ENCODE results near the gene GADD45GIP1. TPM values are rescaled to one million over a fixed set of nuclear protein-coding genes. Genes with fewer than 3 reads are reported as not detected.
A peak's percentile ranks its signal among the peaks of the same experiment; 100 is the strongest.

GADD45GIP1 gene
- total RNA-seq, 2 experiments from 2014 or later: 31.2 to 32.6 TPM

DNA sequence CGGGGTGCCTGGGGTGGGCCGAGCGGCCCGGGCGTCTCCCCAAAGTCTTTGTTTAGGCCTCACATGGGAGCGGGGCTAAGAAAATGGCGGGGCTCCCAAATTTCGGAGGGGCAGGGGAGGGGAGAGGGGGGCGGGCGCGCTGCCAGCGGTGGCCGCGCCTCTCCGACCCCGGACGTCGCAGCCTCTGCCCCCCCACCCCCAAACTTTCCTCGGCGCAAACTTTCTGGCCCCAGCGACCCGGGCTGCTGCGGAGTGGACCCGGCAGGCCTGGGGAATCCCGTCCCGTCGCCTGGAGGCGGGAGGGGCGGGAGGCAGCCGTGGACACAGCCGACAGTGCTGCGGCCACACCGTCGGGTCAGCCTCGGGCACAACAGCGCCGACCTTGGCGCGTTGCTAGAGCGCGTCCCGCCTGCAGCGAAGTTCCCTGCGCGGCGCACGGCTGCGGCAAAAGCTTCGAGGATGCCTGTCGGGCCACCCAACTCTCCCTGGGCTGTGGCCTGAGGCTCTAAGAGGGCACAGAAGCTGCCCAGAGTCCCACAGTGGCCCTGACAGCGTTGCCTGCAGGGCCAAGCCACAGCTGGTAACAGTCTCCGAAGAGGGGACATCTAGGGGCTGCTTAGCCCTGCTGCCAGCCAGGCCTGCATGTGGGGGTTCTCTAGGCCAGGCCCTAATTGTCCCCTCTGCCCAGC, 39.5 kb upstream of the GADD45GIP1 start:
- no peak for DNase-seq
- Mint-ChIP-seq H3K27me3 (peaks cover 9% of the 10 kb centered on the region), H3K27ac (no peak overlapping the region), H3K36me3 (no peaks in the 10 kb centered on the region), H3K9me3 (no peaks in the 10 kb centered on the region), H3K4me1 (ENCODE audit: low read depth) (peaks cover 6% of the 10 kb centered on the region), H3K4me3 (peak overlapping the region; percentile 51)
- intact Hi-C loops (cut with micrococcal nuclease): no loop called here
- ChIA-PET CTCF (interaction anchor here (0.7 kb wide), 1 partner anchor 31 kb away, joined by 3 read pairs; no protein-coding TSS in a partner anchor), POLR2A (no interaction called here)

DNA sequence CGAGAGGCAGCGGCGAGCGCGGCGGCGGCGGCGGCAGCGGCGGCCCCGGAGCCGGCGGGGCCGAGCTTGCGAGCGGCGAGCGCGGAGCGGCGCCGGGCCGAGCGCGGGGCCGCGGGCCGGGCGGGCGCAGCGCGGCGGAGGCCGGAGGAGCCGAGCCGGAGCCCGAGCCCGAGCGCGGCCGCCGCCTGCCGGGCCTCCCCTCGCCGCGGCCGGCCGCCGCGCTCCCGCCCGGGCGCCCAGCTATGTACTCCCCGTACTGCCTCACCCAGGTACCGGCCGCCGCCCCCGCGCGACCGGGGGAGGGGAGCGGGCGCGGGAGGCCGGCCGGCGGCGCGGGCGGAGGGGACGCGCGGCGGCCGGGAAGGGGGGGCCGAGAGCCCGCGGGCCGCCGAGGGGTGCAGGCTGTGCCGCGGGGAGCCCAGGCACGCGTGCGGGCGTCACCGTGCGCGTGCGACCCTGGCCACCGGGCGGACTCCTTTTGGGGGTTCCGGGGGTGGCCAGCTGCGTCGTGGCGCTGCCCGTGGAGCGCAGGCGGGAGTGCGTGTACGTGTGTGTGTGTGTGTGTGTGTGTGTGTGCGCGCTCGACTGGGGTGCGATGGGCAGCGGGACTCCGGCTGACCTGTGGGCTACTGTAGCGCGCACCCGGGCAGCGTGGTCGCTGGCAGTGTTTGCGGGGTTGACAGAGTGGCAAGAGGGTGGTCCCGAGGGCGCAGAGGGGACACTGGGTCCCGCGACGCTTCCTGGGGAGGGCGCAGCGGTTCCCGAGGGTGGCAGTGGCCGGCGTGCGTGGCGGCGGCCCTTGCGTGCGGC, 38.8 kb upstream of the GADD45GIP1 start:
- H3K27ac Mint-ChIP-seq: no peak overlapping the region
- peak overlapping the region; percentile 67 for H3K4me3 Mint-ChIP-seq
- H3K36me3 Mint-ChIP-seq: no peaks in the 10 kb centered on the region
- peaks cover 6% of the 10 kb centered on the region for H3K4me1 Mint-ChIP-seq (ENCODE audit: low read depth)
- no peaks in the 10 kb centered on the region for H3K9me3 Mint-ChIP-seq
- intact Hi-C loops (cut with micrococcal nuclease): no loop called here
- CTCF ChIA-PET: no interaction called here
- POLR2A ChIA-PET: no interaction called here
- peaks cover 9% of the 10 kb centered on the region for H3K27me3 Mint-ChIP-seq
- DNase-seq: no peak

DNA sequence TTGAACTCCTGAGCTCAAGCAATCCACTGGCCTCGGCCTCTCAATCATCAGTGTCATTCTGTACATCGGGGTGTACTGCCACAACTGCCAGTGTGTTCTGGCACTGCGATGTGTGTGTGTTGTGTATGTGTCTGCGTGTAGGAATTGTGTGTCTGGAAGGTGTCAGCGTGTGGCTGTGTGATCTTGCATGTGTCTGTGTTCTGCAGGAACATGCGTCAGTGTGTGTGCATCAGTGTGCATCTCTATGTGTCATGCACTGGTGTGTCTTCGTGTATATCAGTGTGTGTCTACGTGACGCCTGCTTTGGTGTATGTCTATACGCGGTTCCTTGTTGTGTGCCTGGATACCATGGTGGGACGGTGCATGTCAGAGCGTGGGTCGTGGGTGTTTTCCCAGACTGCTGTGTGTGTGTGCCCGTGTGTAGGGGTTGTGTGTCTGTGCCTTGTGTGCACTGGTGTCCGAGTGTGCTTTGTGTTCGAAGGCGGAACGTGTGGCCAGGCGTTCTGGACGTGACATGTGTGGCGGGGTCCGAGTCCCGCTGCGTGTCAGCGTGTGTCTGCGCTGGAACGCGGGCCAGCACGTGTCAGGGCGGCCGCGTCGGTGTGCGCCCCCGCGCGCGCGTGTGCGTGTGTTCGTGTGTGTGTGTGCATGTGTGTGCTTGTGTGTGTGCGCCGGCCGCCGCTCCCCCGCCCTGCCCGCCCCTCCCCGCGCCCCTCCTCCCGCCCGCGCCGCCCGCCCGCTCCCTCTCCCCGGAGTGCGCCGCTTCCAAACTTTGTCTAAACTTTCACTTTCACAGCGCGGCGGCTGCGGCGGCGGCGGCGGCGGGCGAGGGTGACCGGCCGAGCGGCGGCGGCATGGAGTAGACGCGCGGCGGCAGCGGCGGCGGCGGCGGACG, 37.9 kb upstream of the GADD45GIP1 start, which contains the start of gene NFIX:
Gene NFIX (plus strand): TSS at position 775 of the 895 bp plus-strand sequence. CDS start 363 bp downstream, outside the sequence.
- peaks cover 9% of the 10 kb centered on the region for H3K27me3 Mint-ChIP-seq
- no peaks in the 10 kb centered on the region for H3K36me3 Mint-ChIP-seq
- no peaks in the 10 kb centered on the region for H3K9me3 Mint-ChIP-seq
- peak within 1 kb of the TSS; percentile 76 for H3K4me3 Mint-ChIP-seq
- peak; percentile 71 for DNase-seq
- peak within 1 kb of the TSS; percentile 16 for H3K27ac Mint-ChIP-seq
- intact Hi-C loops (cut with micrococcal nuclease): no loop called here
- peaks cover 6% of the 10 kb centered on the region for H3K4me1 Mint-ChIP-seq (ENCODE audit: low read depth)
- CTCF ChIA-PET: interaction anchor here (1.6 to 2.5 kb wide), 3 partner anchors 10 to 66 kb away, joined by 3 to 7 read pairs (median 6); no protein-coding TSS in a partner anchor
- POLR2A ChIA-PET: no interaction called here

DNA sequence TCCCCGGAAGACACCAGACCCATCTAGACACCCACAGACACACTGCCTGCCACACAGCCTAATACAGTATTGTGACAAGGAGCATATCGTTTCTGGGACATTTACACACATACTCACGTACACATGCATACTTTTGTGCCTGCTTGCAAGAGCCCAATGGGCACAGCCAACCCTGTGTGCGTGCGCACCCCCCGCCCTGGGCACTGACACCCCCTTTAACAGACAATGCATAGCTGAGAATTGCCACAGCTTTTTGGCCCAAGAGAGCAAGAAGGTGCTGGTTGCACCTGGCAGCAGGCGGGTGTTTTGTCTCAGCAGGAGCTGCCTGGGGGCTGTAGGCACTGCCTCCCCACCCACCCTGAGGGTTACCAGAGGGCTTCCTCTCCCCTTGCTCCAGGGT, 36.5 kb upstream of the GADD45GIP1 start:
- no peaks in the 10 kb centered on the region for H3K36me3 Mint-ChIP-seq
- intact Hi-C loops (cut with micrococcal nuclease): no loop called here
- ChIA-PET CTCF (interaction anchor here (1.6 to 2.5 kb wide), 3 partner anchors 9 to 68 kb away, joined by 3 to 7 read pairs (median 6); no protein-coding TSS in a partner anchor), POLR2A (no interaction called here)
- no peak overlapping the region for H3K27ac Mint-ChIP-seq
- no peaks in the 10 kb centered on the region for H3K9me3 Mint-ChIP-seq
- peaks cover 6% of the 10 kb centered on the region for H3K4me1 Mint-ChIP-seq (ENCODE audit: low read depth)
- H3K4me3 Mint-ChIP-seq: no peak overlapping the region
- peaks cover 9% of the 10 kb centered on the region for H3K27me3 Mint-ChIP-seq
- DNase-seq: no peak

DNA sequence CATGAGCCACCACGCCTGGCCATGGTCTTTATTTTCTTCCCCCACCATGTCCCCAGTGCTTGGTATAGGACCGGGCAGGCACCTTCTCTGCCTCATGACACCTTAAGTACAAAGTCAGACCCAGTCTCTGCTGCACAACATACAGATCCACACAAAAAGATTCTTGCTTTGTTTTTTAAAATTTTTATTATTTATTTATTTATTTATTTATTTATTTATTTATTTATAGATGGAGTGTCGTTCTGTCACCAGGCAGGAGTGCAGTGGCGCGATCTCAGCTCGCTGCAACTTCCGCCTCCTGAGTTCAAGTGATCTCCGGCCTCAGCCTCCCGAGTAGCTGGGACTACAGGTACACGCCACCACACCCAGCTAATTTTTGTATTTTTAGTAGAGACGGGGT, 35.7 kb upstream of the GADD45GIP1 start:
- ChIA-PET POLR2A (no interaction called here), CTCF (interaction anchor here (0.8 to 2.5 kb wide), 3 partner anchors 8 to 69 kb away, joined by 3 to 7 read pairs (median 6); no protein-coding TSS in a partner anchor)

DNA sequence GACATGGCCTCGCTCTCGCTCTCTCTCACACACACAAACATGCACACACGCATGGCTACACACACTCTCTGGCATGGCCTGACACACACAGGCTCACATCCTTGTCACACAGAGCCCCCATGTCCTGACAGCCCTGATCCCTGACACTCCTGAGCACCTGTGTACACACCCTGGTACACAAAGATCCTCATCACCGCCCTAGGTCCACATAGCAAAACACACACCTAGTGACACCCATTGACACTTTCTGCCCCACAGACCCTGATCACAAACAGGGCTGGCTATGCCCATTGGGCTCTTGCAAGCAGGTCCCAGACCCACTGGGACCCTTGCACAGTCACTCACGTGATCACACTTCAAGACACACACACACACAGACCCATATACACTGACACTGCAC, 34.3 kb upstream of the GADD45GIP1 start:
- no peaks in the 10 kb centered on the region for H3K36me3 Mint-ChIP-seq
- H3K9me3 Mint-ChIP-seq: no peaks in the 10 kb centered on the region
- H3K4me3 Mint-ChIP-seq: no peak overlapping the region
- H3K27ac Mint-ChIP-seq: no peak overlapping the region
- H3K27me3 Mint-ChIP-seq: peaks cover 8% of the 10 kb centered on the region
- peaks cover 6% of the 10 kb centered on the region for H3K4me1 Mint-ChIP-seq (ENCODE audit: low read depth)
- POLR2A ChIA-PET: no interaction called here
- no peak for DNase-seq
- intact Hi-C loops (cut with micrococcal nuclease): no loop called here
- CTCF ChIA-PET: interaction anchor here (0.7 to 1.2 kb wide), 4 partner anchors 13 to 102 kb away, joined by 3 to 5 read pairs (median 4); no protein-coding TSS in a partner anchor

More for the DNA sequence above, 35.7 kb upstream of the GADD45GIP1 start:
- intact Hi-C loops (cut with micrococcal nuclease): no loop called here
- DNase-seq: no peak
- no peaks in the 10 kb centered on the region for H3K36me3 Mint-ChIP-seq
- peaks cover 6% of the 10 kb centered on the region for H3K4me1 Mint-ChIP-seq (ENCODE audit: low read depth)
- peaks cover 8% of the 10 kb centered on the region for H3K27me3 Mint-ChIP-seq
- H3K27ac Mint-ChIP-seq: no peak overlapping the region
- no peaks in the 10 kb centered on the region for H3K9me3 Mint-ChIP-seq
- no peak overlapping the region for H3K4me3 Mint-ChIP-seq

DNA sequence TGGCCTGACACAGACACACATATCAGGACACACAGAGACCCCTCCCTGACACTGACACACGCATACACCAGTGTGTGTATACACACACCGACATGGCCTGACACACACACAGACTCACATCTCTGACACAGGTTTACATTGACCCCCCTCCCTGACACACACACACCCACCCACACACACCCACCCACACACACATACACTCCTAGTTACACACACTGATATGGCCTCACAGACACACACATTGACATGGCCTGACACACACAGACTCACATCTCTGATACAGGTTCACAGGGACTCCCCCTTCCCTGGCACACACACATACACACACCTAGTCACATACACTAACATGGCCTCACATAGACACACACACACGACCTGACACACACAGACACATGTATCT, 33.8 kb upstream of the GADD45GIP1 start:
- H3K27me3 Mint-ChIP-seq: peaks cover 6% of the 10 kb centered on the region
- peaks cover 6% of the 10 kb centered on the region for H3K4me1 Mint-ChIP-seq (ENCODE audit: low read depth)
- no peaks in the 10 kb centered on the region for H3K36me3 Mint-ChIP-seq
- intact Hi-C loops (cut with micrococcal nuclease): no loop called here
- DNase-seq: no peak
- ChIA-PET POLR2A (no interaction called here), CTCF (no interaction called here)
- H3K9me3 Mint-ChIP-seq: no peaks in the 10 kb centered on the region
- H3K27ac Mint-ChIP-seq: no peak overlapping the region
- H3K4me3 Mint-ChIP-seq: no peak overlapping the region

DNA sequence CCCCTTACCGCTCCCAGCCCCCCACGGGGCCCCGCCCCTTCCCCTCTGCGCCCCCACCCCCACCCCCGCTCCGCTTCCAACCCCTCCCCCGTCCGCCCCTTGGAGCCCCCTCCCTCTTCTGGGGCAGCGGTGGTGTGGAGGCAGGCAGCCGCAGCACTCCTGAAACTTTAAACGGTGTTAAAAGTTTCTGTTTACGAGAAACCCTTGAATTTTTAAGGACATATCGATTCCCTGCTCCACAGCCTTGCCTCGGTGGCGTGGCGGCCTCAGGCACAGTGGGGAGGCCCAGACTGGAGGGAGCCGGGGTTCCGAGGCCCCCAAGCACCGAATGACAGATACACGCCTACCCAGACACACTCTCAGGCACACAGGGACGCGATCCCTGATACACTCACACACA, 33.4 kb upstream of the GADD45GIP1 start:
- H3K9me3 Mint-ChIP-seq: no peaks in the 10 kb centered on the region
- no peak overlapping the region for H3K27ac Mint-ChIP-seq
- POLR2A ChIA-PET: no interaction called here
- CTCF ChIA-PET: no interaction called here
- H3K4me3 Mint-ChIP-seq: no peak overlapping the region
- peaks cover 6% of the 10 kb centered on the region for H3K27me3 Mint-ChIP-seq
- intact Hi-C loops (cut with micrococcal nuclease): no loop called here
- peaks cover 6% of the 10 kb centered on the region for H3K4me1 Mint-ChIP-seq (ENCODE audit: low read depth)
- H3K36me3 Mint-ChIP-seq: no peaks in the 10 kb centered on the region
- DNase-seq: no peak

DNA sequence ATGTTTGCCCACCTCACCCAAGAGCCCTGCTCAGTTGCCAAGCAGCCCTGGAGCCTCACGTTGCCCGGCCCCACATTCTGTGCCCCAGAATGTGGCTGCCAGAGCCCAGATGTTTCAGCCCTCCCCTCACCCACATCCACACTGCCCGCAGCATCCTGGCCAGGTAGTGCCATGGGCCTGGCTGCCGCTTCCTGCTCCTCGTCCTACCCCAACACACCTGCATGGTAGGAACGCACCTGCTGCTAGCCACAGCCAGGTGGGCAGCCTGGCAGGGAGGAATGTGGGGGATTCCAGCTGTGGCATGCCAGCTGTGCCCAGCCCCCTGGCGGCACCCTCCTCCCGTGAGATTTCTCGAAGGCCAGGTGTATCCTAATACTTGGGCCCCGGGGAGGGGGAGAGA, 30.8 kb upstream of the GADD45GIP1 start:
- no peaks in the 10 kb centered on the region for H3K4me1 Mint-ChIP-seq (ENCODE audit: low read depth)
- no peak overlapping the region for H3K27ac Mint-ChIP-seq
- H3K4me3 Mint-ChIP-seq: no peak overlapping the region
- no peaks in the 10 kb centered on the region for H3K9me3 Mint-ChIP-seq
- H3K36me3 Mint-ChIP-seq: no peaks in the 10 kb centered on the region
- intact Hi-C loops (cut with micrococcal nuclease): no loop called here
- H3K27me3 Mint-ChIP-seq: no peaks in the 10 kb centered on the region
- POLR2A ChIA-PET: no interaction called here
- CTCF ChIA-PET: no interaction called here
- DNase-seq: no peak

DNA sequence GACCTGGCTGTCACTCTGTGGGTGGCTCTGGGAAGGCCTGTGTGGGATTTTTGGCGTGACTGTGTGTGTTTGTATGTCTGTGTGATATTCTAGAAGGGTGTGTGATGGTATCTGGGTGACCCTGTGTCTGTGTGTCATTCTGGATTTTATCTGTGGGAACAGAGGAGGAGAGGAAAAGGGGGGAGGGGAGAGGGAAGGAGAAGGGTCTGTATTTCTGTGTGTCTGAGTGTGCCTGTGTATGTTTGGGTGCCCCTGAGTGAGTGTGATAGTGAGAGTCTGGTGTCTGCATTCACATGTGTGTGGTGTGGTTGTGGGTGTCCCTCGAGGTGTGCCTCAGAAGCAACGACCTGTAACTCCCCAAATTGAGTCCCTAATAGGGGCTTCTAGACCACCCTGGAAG, 30.2 kb upstream of the GADD45GIP1 start:
- Mint-ChIP-seq H3K36me3 (no peaks in the 10 kb centered on the region), H3K9me3 (no peaks in the 10 kb centered on the region), H3K27me3 (no peaks in the 10 kb centered on the region), H3K4me1 (ENCODE audit: low read depth) (no peaks in the 10 kb centered on the region), H3K27ac (no peak overlapping the region), H3K4me3 (no peak overlapping the region)
- CTCF ChIA-PET: no interaction called here
- POLR2A ChIA-PET: no interaction called here
- no peak for DNase-seq
- intact Hi-C loops (cut with micrococcal nuclease): no loop called here

DNA sequence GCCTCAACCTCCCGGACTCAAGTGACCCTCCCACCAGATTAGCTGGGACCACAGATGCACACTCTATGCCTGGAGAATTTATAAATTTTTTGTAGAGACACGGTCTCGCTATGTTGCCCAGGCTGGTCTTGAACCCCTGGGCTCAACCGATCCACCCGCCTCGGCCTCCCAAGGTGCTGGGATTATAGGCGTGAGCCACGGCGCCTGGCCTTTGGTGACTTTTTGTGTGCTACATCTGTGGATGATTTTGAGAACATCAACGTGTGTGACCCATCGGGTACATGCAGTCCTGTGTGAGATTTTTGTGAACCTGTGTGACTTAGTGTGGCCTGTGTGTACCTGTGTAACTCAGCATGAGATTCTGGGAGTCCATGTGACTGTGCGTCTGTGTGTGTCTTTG, 29.7 kb upstream of the GADD45GIP1 start:
- intact Hi-C loops (cut with micrococcal nuclease): no loop called here
- Mint-ChIP-seq H3K36me3 (no peaks in the 10 kb centered on the region), H3K27ac (no peak overlapping the region), H3K4me3 (no peak overlapping the region), H3K27me3 (no peaks in the 10 kb centered on the region), H3K9me3 (no peaks in the 10 kb centered on the region), H3K4me1 (ENCODE audit: low read depth) (no peaks in the 10 kb centered on the region)
- ChIA-PET CTCF (interaction anchor here (12.8 kb wide), 1 partner anchor 74 kb away, joined by 268 read pairs; no protein-coding TSS in a partner anchor), POLR2A (no interaction called here)
- no peak for DNase-seq
